Stimulated activated memory B cell treated with anti-CD40 and anti-IgM and Interleukin-4, amounts not matched to agents 10 μg/mL and 1 μg/mL and 100 μg/mL, for 72 hours (primary cell): ENCODE measurements around the gene BIRC2.
A peak's percentile ranks its signal among the peaks of the same experiment; 100 is the strongest.

Source experiments
- ATAC-seq: fragments of 150-1000 bp; cut with Tn5 transposase; 2 replicates; pipeline ENCODE4 v1.10.0; 2021
- H3K27ac Mint-ChIP-seq: one replicate; pipeline ENCODE4 v1.8.0; 2022; ENCODE audit warnings: mild to moderate bottlenecking, mixed read lengths
- H3K27me3 Mint-ChIP-seq: one replicate; pipeline ENCODE4 v1.8.0; 2022; ENCODE audit warnings: mixed read lengths
- H3K36me3 Mint-ChIP-seq: one replicate; pipeline ENCODE4 v1.8.0; 2022; ENCODE audit warnings: mixed read lengths
- H3K4me1 Mint-ChIP-seq: one replicate; pipeline ENCODE4 v1.8.0; 2022; ENCODE audit warnings: mixed read lengths
- H3K4me3 Mint-ChIP-seq: one replicate; pipeline ENCODE4 v1.8.0; 2022; ENCODE audit warnings: mild to moderate bottlenecking, moderate library complexity, mixed read lengths
- H3K9me3 Mint-ChIP-seq: one replicate; pipeline ENCODE4 v1.8.0; 2022; ENCODE audit warnings: mixed read lengths

Gene BIRC2

DNA sequence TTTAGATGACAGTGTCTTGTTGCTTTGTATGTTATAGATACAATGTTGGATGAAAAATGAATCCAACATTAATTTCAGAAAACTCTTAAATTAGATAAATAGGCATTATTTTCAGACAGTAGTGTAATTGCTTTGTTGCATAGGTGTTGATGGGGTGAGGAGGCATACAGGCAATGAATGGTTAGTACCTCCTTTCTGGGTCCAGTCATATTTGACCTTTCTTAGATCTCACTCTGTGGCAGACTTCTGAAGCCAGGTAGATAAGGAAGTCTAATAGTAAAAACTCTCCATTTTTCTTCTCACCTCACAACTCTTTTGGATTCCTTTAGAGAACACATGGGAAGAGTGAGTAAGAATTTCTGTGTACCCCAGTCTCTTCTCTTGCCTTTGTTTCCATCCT lies 31.8 kb downstream of the BIRC2 start:
- no peaks in the 10 kb centered on the region for H3K9me3 Mint-ChIP-seq
- peaks cover 60% of the 10 kb centered on the region for H3K36me3 Mint-ChIP-seq
- no peak overlapping the region for H3K4me3 Mint-ChIP-seq
- no peak overlapping the region for H3K27ac Mint-ChIP-seq
- no peaks in the 10 kb centered on the region for H3K27me3 Mint-ChIP-seq
- H3K4me1 Mint-ChIP-seq, result no peaks in the 10 kb centered on the region
- ATAC-seq, result no peak

DNA sequence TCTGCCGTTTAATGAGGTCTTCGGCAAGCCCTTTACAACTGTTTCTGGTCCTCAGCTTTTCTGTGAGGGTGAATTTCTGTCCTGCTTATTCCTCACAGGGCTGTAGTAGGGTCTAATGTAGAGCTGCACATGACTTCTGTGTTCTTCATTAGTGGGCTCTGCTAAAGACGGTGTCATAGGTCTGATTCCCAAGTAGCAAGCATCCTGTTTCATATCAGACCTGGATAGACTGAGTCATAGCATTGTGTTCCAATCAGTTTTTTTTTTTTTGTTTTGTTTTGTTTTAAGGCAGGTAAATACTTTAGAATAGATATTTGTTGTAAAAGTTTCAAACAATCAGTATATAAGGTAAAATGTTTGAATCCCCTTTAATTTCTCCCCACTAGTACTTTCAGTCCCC lies 35.4 kb downstream of the BIRC2 start:
- Mint-ChIP-seq H3K36me3 (peaks cover 73% of the 10 kb centered on the region), H3K27ac (no peak overlapping the region), H3K4me3 (no peak overlapping the region), H3K4me1 (no peaks in the 10 kb centered on the region), H3K9me3 (no peaks in the 10 kb centered on the region), H3K27me3 (no peaks in the 10 kb centered on the region)
- ATAC-seq, result no peak

DNA sequence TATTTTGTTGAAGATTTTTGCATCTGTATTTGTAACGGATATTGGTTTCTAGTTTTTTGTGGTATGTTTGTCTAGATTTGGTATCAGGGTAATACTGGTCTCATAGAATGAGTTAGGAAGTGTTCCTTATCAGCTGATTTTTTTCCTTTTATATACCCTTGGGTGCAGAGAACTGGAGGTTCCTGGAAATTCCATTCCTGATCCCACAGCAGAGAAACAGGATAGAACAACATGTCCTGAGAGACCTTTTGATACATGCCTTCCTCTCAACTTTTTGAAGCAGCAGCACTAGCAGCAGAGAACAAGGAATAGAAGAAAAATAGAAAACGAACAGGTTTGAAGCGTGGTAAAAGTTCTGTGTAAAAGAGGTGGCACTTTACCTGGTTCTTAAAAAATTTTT lies 36.8 kb downstream of the BIRC2 start:
- H3K4me1 Mint-ChIP-seq, result no peaks in the 10 kb centered on the region
- no peak overlapping the region for H3K27ac Mint-ChIP-seq
- no peak for ATAC-seq
- peaks cover 2% of the 10 kb centered on the region for H3K9me3 Mint-ChIP-seq
- H3K4me3 Mint-ChIP-seq, result no peak overlapping the region
- peaks cover 79% of the 10 kb centered on the region for H3K36me3 Mint-ChIP-seq
- H3K27me3 Mint-ChIP-seq, result no peaks in the 10 kb centered on the region

DNA sequence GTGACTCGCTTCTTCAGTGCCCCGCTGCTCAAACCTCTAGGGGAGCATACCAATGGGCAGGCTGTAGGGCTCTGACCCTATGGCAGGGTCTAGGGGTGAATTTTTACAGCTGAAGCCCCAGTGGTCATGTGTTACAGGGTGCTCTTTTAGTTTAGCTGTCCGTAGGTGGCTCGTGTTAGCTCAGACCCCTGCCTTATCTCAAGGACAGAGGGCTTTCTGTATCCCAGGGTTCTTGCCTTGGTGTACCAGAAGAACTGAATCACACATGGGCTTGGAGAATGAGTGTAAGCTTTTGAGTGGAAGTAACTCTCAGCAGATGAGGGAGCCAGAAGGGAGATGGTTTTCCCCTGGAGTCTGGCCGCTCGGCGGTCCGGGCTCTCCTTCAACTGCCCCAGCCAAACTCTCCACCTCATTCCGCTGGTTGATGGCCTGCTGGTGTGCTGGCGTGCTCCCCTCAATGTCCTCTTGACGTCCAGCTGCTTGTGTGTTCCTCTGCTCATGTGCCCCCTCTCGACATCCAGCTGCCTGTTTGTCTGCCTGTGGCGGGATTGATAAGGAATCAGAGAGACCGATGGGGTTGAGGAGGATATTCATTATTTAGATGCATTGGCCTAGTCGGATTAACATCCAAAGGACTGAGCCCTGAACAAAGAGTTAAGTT lies 37.5 kb downstream of the BIRC2 start:
- ATAC-seq, result no peak
- no peak overlapping the region for H3K27ac Mint-ChIP-seq
- H3K27me3 Mint-ChIP-seq, result no peaks in the 10 kb centered on the region
- H3K9me3 Mint-ChIP-seq, result peaks cover 2% of the 10 kb centered on the region
- no peak overlapping the region for H3K4me3 Mint-ChIP-seq
- peaks cover 79% of the 10 kb centered on the region for H3K36me3 Mint-ChIP-seq
- no peaks in the 10 kb centered on the region for H3K4me1 Mint-ChIP-seq

DNA sequence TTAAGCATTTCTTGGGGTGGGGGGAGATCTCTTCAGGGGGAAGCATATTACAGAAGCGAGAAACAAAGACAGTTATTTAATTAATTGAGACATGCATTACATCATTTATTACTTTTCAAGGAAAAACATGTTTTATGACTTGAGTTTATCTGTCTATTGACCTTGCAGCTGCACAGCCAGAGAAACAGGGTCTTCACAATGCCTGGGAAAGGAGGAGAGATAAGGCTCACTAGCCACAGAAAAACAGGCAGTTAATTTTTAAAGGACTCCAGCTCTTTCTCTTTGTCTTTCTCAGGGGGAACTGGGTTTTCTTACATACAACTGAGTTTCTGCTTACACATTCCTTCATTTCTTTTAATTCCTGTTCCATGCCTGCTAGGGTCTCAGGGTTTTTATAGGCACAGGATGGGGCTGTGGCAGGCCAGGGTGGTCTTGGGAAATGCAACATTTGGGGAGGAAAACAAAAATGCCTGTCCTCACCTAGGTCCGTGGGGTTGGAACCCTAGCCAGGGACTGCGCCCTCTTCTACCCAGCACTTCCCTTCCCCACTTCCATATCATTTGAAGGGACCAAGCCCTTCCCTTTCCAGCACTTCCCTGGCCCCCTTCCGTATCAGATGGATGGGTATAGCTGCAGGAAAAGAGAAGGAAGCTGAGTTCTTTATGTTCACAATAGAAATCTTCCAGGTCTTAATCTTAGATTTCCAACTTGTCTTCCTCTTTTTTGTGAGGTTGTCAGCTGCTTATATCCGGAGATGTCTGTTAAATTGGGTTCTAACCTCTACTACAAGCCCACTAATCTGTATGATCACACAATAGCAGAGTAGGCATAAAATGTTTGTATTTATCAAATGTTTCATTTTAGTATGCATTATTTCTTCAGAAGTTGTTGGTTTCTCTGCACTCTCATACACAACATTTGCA lies 38.3 kb downstream of the BIRC2 start:
- no peaks in the 10 kb centered on the region for H3K27me3 Mint-ChIP-seq
- H3K36me3 Mint-ChIP-seq, result peaks cover 77% of the 10 kb centered on the region
- peaks cover 2% of the 10 kb centered on the region for H3K9me3 Mint-ChIP-seq
- H3K4me3 Mint-ChIP-seq, result no peak overlapping the region
- no peak for ATAC-seq
- peaks cover 1% of the 10 kb centered on the region for H3K4me1 Mint-ChIP-seq
- H3K27ac Mint-ChIP-seq, result no peak overlapping the region

DNA sequence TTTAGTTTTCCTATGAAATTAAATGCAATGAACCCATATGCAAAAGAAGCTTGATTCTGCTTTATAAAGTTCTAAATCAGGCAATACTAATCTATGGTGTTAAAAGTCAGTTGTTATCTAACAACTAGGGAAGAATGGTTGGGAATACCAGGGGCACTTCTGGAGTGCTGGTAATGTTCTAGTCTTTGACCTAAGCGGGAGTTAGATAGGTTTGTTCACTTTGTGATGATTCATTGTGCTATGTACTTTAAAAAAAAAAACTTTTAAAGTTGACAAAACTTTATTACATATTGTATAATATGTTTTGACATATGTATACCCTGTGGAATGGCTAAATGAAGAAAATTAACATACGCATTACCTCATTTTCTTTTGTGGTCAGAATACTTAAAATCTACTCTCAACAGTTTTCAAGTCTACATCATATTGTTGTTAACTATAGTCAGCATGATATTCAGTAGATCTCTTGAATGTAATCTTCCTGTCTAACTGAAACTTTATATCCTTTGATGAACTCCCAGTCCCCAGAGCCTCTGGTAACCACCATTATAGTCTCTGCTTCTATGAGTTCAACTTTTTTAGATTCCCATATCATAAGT lies 39.2 kb downstream of the BIRC2 start:
- Mint-ChIP-seq H3K4me1 (peaks cover 8% of the 10 kb centered on the region), H3K36me3 (peaks cover 73% of the 10 kb centered on the region), H3K27me3 (no peaks in the 10 kb centered on the region), H3K9me3 (peaks cover 2% of the 10 kb centered on the region), H3K27ac (no peak overlapping the region), H3K4me3 (no peak overlapping the region)
- ATAC-seq, result no peak

DNA sequence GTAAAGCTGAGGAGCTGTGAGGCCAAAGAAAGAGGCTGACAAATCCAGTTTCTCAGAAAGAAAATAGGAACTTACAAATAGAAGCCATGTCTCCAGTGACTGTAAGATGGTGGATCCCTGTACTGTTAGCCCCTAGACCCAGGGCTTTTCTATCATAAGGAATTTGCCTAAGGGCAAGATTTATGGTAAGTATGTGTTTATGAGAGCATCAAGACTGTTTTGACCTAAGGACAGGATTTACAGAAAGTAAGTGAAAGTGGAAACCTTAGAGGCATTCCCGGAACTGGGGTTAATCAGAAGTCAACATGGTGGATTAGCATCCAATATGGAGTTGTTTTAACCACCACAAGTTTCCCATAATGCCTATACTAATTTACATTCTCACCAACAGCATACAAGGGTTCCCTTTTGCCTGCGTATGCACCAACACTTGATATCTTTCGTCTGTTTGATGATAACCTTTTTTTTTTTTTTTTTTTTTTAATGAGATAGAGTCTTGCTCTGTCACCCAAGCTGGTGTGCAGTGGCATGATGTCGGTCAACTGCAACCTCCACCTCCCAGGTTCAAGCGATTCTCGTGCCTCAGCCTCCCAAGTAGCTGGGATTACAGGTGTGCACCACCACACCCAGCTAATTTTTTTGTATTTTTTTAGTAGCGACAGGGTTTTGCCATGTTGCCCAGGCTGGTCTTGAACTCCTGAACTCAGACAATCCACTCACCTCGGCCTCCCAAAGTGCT lies 40.2 kb downstream of the BIRC2 start:
- Mint-ChIP-seq H3K27me3 (no peaks in the 10 kb centered on the region), H3K36me3 (peaks cover 67% of the 10 kb centered on the region), H3K4me3 (no peak overlapping the region), H3K27ac (no peak overlapping the region), H3K4me1 (peaks cover 8% of the 10 kb centered on the region), H3K9me3 (peaks cover 2% of the 10 kb centered on the region)
- no peak for ATAC-seq

DNA sequence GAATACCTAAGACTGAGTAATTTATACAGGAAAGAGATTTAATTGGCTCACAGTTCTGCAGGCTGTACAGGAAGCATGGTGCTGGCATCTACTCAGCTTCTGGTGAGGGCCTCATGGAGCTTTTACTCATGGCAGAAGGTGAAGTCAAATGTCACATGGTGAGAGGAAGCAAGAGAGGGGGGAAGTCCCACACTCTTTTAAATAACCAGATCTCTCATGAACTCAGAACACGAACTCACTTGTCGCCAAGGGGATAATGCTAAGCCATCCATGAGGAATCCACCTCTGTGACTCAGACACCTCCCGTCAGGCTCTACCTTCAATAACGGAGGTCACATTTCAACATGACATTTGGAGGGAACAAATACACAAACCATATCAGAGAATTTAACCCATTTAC lies 42.2 kb downstream of the BIRC2 start:
- Mint-ChIP-seq H3K27me3 (no peaks in the 10 kb centered on the region), H3K36me3 (peaks cover 68% of the 10 kb centered on the region), H3K27ac (no peak overlapping the region), H3K4me3 (no peak overlapping the region), H3K9me3 (peaks cover 2% of the 10 kb centered on the region), H3K4me1 (peaks cover 13% of the 10 kb centered on the region)
- ATAC-seq, result no peak

DNA sequence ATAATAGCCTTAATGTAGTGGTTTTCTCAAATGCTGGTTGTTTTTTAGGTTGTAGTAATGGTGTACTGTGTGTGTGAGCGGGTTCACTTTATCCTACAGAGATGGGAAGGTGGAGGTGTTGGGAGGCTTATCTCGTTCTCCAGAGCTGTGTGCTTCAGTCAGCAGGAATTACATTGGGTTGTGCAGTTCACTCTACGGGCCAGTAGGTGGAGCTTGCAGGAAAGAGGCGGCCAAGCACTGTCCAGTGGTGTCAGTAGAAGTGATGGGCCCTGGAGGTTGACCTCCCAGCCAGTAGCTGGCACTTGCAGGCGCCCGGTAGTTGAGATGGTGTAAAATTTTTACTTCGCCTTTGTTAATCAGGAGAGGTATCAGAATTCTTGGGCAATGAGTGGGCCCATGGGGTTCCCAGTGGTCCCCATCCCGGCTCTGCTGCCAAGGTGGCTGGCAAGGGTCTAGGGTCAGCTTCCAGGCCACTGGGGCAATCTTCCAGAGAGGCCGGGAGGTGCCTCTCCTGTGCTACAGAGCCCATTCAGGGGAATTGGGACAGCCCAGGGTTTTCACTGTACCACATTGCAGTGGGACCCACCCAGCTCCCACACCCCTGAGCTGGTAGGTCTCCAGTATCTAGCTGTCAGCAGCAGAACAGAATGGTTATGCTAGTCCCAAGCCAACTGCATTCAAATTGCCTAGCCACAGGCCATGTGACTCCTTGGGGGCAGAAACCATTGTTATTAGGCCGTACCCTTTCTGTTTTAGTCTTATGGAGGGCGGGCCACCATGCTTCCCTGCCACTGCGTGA lies 43.9 kb downstream of the BIRC2 start:
- Mint-ChIP-seq H3K4me3 (no peak overlapping the region), H3K27me3 (no peaks in the 10 kb centered on the region), H3K9me3 (peaks cover 2% of the 10 kb centered on the region), H3K27ac (no peak overlapping the region), H3K4me1 (peaks cover 13% of the 10 kb centered on the region), H3K36me3 (peaks cover 64% of the 10 kb centered on the region)
- ATAC-seq, result peak; percentile 73

DNA sequence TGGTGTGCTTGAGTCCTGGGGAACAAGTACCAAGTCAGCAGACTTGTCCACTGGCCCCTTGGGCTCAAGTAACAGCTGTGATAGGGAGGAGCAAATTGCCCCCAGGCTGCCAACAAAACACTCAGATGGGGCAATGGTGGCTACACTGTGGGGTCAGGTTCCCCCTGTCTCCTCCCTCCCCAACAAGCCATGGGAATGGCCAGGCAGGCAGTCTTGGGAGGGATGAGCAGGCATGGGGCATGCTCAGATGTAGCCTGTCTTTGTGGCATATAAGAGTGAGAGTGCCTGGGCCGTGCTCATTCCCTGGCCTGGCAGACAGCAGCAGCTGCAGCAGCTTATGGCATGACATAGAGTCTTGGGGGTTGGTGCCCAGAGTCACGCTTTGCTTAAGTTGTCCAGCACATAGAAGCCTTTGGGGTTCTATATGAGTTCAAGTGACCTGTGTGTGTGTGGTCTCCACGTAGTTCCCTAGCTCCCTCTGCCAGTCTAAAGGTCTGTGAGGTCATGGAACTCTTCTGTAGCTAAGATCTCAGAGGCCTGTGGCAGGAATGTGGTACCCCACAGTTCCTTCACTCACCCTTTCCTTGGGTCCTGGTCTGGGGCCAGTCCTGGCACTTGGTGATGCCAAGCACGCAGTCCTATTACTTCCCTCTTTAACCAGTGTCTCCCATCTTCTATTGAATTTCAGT lies 44.7 kb downstream of the BIRC2 start:
- ATAC-seq, result no peak
- Mint-ChIP-seq H3K27ac (no peak overlapping the region), H3K4me3 (no peak overlapping the region), H3K9me3 (peaks cover 2% of the 10 kb centered on the region), H3K36me3 (peaks cover 60% of the 10 kb centered on the region), H3K4me1 (peaks cover 13% of the 10 kb centered on the region), H3K27me3 (no peaks in the 10 kb centered on the region)

DNA sequence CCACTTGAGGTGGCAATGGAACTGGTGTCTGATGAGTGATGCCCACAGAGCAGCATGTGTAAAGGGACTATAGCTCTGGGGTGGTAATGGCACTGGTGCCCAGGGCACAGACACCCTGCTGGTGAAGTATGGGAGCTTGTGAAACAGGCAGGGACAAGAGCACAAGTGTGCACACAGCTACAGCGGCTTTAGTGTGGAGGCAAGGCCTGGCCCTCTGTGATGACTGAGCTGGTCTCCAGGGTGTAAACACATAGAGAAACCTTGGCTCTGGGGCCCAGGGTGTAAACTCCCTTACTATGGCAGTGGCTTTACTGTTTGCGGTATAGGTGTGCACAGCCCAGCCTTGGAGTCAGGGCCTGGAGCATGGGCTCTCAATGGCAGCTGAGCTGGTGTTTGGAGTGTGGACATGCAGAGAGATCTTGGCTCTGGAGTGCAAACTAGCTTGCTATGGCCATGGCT lies 46.3 kb downstream of the BIRC2 start:
- Mint-ChIP-seq H3K4me1 (peaks cover 18% of the 10 kb centered on the region), H3K4me3 (no peak overlapping the region), H3K9me3 (peaks cover 1% of the 10 kb centered on the region), H3K27ac (peak overlapping the region; percentile 11), H3K27me3 (no peaks in the 10 kb centered on the region), H3K36me3 (peaks cover 47% of the 10 kb centered on the region)
- ATAC-seq, result peak; percentile 17

DNA sequence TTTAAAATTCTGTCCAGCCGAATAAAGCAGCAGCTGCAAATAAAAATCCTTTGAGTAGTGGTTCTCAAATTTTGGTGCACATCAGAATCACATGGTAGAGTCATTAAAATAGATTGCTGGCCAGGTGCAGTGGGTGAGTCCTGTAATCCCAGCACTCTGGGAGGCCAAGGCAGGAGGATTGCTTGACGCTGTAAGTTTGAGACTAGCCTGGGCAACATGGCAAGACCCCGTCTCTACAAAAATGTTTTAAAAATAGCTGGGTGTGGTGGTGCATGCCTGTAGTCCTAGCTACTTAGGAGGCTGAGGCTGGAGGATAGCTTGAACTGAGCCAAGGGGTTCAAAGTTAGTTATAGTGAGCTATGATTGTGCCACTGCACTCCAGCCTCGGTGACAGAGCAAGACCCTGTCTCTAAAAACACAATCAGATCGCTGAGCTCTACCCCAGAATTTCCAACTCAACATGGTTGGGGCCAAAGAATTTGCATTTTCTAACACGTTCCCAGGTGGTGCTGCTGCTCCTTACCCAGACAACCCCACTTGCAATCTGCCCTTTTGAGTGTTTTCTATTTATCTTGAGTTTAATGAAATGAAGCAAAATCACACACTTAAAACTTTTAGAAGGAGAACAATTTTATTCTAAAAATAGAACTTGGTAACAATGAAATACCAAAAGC lies 48.8 kb downstream of the BIRC2 start:
- H3K4me1 Mint-ChIP-seq, result peaks cover 11% of the 10 kb centered on the region
- peaks cover 39% of the 10 kb centered on the region for H3K36me3 Mint-ChIP-seq
- H3K27ac Mint-ChIP-seq, result no peak overlapping the region

DNA sequence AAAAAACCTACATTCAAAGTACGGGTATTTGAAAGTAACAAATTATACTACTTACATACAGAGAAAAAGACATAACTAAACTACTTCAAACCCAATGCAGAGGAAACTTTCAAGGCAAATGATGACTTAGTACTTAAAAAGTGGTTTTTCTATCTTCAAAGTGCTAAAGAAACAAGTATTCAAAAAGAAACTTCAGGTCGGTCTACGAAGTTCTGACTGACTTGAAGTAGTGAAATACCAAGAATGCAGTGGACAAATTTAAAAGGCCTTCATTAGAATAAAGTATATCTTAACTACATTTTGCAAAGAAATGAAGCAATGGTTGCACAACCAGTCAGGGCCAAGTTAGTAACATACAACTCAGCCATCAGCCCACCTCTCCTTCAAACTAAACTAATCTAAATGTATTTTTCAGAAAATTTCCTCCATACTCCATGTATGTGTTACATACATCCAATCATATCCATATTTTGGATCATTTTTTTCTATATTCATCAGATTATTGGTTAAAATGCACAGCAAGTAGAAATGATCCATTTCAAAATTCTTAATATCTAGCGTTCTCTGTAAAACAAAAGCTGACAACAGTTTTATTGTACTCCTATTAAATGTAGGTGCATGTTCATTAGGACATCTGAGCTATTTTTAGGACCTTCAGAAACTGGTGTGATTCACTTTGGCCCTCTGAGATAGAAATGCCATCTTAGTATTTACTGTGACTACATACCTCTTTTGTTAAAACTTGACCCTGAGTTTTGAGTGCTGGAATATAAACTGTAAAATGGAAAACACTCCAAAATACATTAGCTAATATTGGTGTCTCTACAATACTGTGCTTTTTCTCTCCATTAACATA lies 49.9 kb downstream of the BIRC2 start:
- H3K4me3 Mint-ChIP-seq, result no peak overlapping the region
- H3K27me3 Mint-ChIP-seq, result no peaks in the 10 kb centered on the region
- no peaks in the 10 kb centered on the region for H3K9me3 Mint-ChIP-seq
- no peak overlapping the region for H3K27ac Mint-ChIP-seq
- peaks cover 14% of the 10 kb centered on the region for H3K4me1 Mint-ChIP-seq
- ATAC-seq, result no peak
- H3K36me3 Mint-ChIP-seq, result peaks cover 44% of the 10 kb centered on the region

More for the DNA sequence above, 48.8 kb downstream of the BIRC2 start:
- ATAC-seq, result no peak
- H3K9me3 Mint-ChIP-seq, result no peaks in the 10 kb centered on the region
- no peaks in the 10 kb centered on the region for H3K27me3 Mint-ChIP-seq
- no peak overlapping the region for H3K4me3 Mint-ChIP-seq
